Measurements from ENCODE around the gene NKIRAS2.

NKIRAS2 gene

GRCh38 chr17:42056635-42057034 is 36.7 kb downstream of the NKIRAS2 start:
- DNase-seq (ENCODE audit: low spot score) = no peak

GRCh38 chr17:42058063-42058462 is 38.2 kb downstream of the NKIRAS2 start:
- no peak for DNase-seq (ENCODE audit: low spot score)

GRCh38 chr17:42059815-42060214 is 39.9 kb downstream of the NKIRAS2 start:
- no peak for DNase-seq (ENCODE audit: low spot score)

GRCh38 chr17:42060231-42060630 is 40.3 kb downstream of the NKIRAS2 start:
- no peak for DNase-seq (ENCODE audit: low spot score)

- DNase-seq (ENCODE audit: low spot score) = no peak
Measured at GRCh38 chr17:42061646-42062487, 42.0 kb downstream of the NKIRAS2 start.

- DNase-seq (ENCODE audit: low spot score) = no peak
Measured at GRCh38 chr17:42062681-42063080, 42.8 kb downstream of the NKIRAS2 start.

GRCh38 chr17:42065201-42065600 is 45.3 kb downstream of the NKIRAS2 start:
- DNase-seq (ENCODE audit: low spot score) = peak; percentile 24

GRCh38 chr17:42067371-42068091 is 47.6 kb downstream of the NKIRAS2 start:
- DNase-seq (ENCODE audit: low spot score) = peak; percentile 76

- no peak for DNase-seq (ENCODE audit: low spot score)
Measured at GRCh38 chr17:42068979-42069378, 49.1 kb downstream of the NKIRAS2 start.

GRCh38 chr17:42071810-42072209 is 51.9 kb downstream of the NKIRAS2 start:
- no peak for DNase-seq (ENCODE audit: low spot score)

- DNase-seq (ENCODE audit: low spot score) = no peak
Measured at GRCh38 chr17:42072323-42073187, 52.7 kb downstream of the NKIRAS2 start.

Data from NAMALWA (cell line).